Activated CD8-positive, alpha-beta memory T cell treated with anti-CD3 and anti-CD28 coated beads for 48 hours (primary cell): ENCODE data around the gene PIK3R4.

Experiments used
- DNase-seq, 3 experiments: peaks; one replicate each; pipeline ENCODE4 v3.0.0-alpha.2; 2020; ENCODE audit warnings: low read depth in 2 of 3, low spot score in 2 of 3

PIK3R4 gene

DNA sequence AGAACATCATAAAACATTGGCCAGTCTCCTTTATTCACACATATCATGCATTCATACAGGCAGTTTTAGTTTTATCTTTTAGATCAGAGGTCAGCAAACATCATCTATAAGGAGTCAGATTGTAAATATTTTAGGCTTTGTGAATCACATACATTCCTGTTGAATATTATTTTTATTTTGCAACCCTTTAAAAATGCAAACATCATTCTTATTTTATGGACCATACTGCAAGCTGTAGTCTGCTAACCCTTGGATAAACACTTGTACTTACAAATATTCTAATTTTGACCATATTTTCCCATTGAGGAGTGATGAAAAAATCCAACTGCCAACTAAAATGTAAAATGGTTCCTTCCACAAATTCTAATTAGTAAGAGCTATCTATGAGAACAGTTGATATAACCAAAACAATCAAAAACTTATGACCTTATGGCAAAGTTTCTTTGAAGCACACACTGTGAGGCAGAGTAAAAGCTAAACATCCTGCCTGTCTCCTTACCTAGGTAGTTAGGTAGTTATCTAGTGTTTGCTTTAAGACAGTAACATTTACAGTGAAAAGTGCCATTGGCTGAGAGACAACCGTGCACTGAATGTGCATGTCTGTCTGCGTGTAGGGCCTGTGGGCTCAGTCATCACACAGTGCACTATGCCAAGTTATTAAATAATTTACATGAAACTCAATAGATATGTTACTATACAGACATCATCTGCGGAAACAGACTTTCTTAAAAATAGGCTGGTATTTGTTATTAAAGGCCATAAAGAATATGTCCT, 57.7 kb downstream of the PIK3R4 start:
- no peak for DNase-seq

DNA sequence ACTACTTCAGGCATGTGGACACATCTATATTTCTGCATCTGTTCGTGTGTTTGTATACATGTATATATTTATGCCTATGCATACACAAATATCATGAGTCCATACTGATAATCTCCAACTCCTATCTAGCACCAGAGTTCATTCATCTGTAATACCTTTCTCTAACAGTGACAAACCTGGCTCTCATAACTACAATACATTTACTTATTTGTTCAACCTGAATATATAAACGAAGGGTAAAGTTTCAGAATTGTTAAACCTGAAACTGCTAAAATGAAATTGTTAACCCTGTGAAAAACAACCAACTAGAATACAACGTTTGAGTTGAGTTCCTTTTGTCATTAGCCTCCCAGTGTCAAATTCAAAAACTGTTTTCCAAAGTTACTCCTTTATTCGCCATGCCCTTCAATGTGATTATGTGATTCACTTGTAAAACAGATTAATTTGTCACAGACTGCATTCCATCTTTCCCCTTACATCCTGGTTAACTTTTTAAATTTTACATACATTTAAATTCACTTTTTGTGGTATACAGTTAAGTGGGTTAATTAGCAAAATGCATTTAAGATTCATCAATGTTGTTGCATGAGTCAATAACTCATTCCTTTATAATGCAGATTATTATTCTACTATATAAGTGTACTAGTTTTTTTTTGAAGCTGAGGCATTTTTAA, 58.5 kb downstream of the PIK3R4 start:
- DNase-seq, result no peak

DNA sequence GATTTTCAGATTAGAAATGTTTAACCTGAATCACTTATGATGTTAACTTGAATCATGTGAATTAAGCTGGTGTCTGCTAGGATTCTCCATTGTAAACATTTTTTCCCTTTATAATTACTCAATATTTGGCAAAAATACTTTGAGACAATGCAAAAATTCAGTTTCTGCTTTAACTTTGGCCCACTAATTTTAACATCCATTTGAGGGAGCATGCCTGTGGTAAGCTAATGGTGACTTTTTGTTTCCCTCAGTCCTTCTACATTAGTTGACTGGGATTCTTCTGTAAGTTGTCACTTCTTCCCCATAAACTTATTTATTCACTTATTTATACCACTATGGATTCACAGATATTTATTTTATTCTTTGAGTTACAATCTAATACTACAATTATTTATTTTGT, 59.3 kb downstream of the PIK3R4 start:
- no peak for DNase-seq

DNA sequence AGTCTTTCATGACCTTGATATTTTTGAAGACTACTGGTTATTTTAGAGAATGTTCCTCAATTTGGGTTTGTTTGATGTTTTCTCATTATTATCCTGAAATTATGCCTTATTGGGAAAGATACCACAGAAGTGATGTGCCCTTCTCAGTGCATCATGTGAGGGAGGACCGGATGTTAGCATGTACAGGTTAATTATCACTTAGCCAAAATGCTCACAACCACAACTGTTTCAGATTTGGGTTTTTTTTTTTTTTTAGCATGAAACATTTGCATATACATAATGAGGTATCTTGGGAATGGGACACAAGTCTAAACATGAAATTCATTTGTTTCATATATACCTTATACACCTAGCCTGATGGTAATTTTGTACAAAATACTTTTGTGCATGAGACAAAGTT, 59.8 kb downstream of the PIK3R4 start:
- DNase-seq, result no peak

DNA sequence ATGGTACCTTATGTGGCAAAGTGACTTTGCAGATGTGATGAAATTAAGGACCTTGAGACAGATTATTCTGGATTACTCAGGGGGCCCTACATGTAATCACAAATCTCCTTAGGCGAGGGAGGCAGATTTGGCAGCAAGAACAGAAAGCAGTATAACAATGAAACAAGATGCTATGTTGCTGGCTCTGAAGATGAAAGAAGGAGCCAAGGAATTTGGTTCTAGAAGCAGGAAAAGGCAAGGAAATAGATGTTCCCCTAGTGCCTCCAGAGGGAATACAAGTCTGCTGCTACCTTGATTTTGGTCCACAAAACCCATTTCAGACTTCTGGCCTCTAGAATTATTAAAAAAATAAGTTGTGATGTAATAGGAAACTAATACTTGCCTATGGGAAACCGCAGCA, 64.5 kb downstream of the PIK3R4 start:
- DNase-seq, result no peak

DNA sequence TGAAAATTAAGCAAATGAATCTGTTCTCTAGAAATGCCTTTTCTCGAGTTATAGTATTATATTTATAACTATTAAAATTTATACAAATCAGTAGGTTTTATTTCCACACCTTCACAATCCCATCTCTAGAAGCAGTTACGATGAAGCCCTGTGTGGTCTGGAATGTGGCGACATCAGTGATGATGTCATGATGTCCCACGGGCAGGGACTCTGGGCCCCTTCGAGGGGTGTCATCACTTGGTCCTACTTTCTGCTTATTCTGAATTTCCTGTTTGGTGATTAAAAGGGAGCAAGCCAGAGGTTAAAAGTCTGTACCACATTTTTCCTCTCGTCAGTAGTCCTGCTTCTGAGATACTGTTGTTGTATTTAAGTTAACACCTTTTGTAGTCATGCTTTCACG, 67.4 kb downstream of the PIK3R4 start:
- DNase-seq, result no peak

DNA sequence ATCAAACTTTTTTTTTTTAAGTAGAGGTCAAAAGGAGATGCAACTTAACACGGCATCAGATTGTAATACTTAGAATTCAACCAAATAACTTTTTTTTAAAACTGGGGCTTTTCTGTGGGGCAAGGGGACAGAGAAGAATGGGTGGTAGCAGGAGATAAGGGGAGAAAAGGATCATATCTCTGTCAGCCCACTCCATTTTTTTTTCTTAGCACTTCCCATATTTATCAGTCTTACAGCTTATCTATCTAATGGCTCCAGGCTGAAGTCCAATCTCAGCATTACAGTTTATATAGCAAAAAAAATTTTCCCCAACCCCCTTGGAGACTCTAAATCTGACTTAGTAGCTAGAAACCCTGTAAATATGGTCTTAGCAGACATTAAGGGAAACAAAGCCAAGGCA, 69.3 kb downstream of the PIK3R4 start:
- no peak for DNase-seq

DNA sequence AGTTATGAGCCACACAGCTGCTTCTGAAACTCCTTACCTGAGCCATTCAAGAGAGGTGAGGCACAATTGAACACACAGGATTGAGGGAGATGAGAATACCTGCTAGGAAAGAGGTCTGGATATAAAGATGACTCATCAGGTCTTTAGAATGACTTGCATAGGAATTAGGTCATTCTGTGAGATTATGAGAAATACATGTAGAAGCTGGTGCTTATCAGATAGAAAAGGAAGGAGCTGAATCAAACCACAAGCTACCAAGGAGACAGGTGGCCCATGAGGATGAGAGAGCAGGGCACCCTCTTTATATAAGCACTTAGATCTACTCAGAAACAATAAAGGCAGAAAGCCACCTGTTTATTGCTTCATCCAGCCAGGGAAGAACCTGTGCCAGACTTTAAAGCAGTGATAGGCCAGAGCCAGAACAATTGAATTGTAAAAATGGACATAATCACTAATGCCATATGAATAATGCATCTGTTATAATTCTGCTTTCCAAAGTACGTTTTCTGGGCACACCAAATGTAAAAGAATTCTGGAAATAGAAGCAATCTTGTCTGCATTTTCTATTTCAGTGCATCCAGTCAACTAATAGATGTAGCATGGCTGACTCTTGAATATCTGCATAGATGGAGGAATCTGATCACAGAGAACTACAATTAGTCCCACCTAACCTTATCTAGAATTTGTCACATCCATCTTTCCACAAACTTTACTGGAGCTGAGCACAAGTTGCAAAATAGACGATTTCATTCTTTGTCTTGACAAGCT, 74.9 kb downstream of the PIK3R4 start:
- no peak for DNase-seq

DNA sequence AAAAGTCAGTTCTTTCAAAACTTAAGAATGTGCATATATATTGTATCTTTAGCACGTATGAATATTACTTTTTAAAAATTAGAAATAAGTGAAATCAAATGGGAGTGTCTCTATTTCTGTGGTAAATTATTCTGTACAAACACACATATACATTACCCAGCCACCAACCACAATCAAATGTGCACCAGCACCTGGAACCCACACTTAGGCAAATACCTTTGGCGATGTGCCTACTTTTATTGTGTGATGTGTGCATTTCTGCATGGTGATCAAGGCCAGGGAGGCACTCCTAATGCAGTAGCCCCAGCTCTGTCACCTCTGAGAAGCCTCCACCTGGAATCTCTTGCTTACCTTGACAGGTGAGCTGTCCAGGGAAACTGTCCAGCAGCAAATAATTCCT, 76.9 kb downstream of the PIK3R4 start:
- no peak for DNase-seq

DNA sequence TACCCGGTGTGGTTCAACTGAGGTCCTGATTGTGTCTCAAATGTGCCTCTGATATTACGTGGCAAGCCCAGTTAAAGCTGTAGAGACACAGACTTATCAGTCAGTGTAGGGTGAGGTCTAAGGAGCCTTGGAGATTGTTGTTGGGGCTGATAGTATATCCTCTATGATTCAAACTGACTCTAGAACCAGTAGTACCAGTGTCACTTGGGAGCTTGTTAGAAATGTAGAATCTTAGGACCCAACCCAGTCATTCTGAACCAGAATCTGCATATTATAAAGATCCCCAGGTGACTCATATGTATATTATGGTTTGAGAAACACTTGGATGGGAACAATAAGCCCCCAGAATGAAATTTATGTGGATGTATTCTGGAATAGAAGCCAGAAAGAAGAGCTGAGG, 83.5 kb downstream of the PIK3R4 start:
- DNase-seq, result no peak

DNA sequence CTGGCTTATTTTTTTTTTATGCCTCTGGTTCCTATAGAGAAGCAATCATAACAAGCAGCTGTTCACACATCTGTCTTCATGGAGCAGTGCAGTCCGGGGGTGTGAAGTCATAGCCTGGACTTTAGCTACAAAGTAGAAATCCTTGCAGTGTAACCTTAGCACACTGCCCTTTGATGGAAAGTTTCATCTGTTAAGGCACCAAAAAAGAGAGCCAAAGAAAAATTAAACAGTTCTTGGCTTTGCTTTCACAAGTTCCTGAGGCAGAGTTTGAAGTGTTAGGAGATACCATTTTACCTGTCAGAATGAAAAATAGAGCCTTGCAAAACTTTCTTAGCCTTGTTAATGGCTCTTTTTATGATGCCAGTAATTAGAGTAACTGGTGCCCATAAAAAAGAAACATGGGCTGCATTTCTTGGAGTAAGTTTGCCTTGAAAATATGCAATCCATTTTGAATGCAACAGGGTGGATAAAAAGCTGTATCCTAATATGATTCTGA, 84.1 kb downstream of the PIK3R4 start:
- no peak for DNase-seq

DNA sequence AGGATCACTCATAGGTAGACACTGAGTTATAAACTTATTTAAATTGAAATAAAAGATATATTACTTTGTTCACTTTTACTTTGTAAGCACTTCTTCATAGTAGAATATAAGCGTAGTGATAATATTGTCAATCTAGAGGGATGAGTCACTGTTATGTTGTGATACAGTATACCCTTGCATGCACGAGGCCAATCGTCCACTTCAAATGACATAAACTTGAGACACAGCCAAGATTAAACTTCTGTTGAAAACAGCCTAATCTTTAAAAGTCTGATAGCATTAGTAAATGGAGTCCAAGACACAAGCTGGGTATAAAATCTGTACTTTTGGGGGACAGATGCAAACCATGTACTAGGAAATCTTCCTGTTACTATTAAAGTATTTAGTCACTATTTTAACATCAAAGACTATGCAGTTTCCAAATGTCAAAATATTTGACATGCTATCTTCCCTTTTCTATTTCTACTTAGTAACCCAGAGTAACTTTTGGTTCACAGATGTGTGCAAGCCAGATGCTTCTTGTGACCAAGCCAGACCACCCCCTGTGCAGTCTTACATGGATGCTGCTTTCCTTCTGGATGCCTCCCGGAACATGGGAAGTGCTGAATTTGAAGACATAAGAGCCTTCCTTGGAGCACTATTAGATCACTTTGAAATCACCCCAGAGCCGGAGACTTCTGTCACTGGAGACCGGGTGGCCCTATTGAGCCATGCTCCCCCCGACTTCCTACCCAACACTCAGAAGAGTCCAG, 85.3 kb downstream of the PIK3R4 start:
- DNase-seq, result no peak

DNA sequence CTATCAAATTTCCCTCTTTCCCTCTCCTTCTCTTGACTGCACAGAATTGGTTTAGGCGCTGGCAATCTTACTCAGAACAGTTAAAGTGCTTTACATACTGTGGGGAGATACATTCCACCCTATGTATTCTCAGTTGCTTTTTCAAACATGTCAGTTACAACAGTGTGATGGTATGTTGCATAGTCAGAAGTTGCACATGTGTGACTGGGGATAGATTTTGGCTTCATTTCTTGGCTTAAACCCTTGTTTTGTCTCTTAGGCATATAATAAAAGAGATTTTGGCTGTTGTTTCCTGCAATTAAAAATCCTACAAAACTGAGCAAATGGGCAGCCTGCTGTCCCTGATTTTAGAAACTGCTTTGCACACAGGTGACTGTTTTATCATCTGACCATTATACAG, 86.7 kb downstream of the PIK3R4 start:
- no peak for DNase-seq

DNA sequence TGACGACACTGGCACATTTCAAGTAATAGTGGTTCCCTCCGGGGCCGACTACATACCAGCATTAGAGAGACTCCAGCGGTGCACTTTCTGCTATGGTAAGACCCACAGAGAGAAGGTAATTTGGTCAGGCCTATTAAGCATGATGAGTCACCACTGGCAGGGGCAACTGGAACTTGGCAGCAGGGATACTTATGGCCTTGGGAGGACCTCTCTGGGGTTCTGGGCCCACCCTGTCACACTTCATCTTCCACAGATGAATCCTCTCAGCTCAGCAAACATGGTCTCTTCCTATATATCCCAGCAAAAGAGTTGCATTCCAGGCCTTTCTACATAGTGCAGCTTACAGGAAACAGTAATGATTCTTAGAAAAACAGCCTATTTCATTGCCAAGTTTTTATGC, 88.0 kb downstream of the PIK3R4 start:
- DNase-seq, result no peak

DNA sequence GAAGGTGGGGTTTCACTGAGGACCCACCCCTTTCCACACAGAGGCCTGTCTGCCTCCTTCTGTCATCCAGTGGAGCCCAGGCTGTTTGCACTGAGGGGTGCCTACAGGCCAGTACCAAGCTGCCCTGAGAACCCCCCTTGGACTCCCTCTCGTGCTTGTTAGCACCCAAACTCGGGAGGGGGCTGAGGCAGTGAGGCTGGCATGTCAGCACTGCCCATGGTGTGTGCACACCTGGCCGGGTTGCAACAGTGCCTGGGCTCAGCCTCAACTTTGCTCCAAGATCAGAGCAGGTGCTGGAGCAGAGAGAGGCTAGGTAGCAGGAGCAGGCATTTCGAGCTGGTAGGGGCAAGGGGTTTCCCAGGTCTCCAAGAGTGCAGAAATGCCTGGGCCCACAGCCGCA, 90.0 kb downstream of the PIK3R4 start:
- DNase-seq, result no peak

DNA sequence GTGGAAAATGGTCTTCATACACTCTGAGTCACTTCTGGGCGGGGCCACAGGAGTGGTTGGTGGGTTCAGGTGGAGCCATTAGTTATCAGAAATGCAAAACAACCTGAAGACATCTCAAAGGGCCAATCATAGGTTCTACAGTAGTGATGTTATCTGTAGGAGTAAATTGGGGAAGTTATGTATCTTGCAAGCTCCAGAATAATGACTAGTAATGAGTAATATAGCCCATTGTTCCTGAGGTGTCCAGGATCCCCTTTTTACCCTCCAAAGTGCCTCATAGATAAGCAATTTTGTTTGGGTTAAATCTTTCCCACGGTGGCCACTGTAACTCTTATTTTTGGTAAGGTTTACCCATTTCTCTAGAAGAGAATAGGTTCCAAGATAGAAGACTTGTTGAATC, 91.7 kb downstream of the PIK3R4 start:
- DNase-seq, result no peak

DNA sequence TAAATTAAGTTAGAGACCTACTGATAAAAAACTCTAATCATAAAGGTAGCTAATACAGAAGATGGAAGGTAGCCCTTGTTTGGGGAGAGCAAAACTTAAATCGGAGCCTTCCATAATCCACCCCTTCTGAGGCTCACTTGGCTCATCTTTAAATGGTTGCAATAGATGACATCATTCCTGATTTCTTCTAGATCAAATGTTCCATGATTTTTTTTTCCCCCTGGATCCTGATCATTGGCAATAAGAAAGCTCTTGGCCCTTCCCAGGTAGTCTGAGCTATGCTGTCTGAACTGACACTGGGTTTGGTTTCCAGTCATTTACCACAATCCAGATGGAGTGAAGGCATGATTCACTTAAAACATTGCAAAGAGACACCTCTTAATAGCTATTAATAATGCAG, 92.5 kb downstream of the PIK3R4 start:
- no peak for DNase-seq

DNA sequence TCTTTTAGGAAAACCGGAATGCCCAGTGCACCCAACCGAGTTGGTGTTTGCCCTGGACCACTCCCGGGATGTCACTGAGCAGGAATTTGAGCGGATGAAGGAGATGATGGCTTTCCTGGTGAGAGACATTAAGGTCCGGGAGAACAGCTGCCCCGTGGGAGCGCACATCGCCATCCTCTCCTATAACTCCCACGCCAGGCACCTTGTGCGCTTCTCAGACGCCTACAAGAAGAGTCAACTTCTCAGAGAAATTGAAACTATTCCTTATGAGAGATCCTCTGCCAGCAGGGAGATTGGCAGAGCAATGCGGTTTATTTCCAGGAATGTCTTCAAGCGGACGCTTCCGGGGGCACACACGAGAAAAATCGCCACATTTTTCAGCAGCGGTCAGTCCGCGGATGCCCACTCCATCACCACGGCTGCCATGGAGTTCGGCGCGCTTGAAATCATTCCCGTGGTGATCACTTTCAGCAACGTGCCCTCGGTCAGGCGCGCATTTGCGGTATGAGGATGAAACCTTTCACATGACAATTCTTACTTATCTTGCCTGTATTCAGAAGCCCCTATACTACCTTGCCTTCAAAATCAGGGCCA, 97.5 kb downstream of the PIK3R4 start:
- no peak for DNase-seq

DNA sequence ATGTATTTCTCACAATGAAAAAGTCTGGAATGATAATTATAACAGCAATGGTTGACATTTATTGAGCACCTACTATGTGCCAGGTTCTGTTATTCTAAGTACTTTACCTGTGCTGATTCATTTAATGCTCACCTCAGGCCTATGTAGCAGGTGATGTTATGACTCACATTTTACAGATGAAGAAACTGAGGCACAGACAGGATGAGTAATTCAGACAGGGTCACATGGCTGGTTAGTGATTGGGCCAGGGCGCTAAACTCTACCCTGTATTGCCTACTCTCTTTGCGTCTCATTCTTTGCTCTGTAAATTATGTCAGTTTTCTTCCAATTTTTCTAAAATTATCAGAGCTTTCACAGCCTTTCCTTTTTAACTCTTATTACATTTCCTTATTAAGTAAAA, 98.3 kb downstream of the PIK3R4 start:
- DNase-seq, result no peak

DNA sequence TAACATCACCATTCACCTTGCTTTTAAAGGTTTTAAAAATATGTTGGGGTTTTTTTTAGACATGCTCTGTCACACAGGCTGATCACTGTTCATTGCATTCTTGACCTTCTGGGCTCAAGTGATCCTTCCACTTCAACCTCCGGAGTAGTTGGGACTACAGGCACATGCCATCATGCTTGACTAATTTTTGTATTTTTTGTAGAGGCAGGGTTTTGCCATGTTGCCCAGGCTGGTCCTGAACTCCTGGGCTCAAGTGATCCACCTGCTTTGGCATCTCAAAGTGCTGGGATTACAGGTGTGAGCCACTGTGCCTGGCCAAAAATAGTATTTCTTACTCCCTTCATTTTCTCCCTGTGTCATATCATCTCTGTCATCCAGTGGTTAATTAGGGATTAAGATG, 101.4 kb downstream of the PIK3R4 start:
- no peak for DNase-seq
